Loucy (cell line): ENCODE data around the gene TTLL5.

Experiments used
- CTCF ChIP-seq: fragments of 200-600 bp; sonication (generic); conservative IDR thresholded peaks from 2 replicates; pipeline ENCODE4 v1.5.1; 2014; ENCODE audit warnings: mild to moderate bottlenecking, antibody characterized with exemption, low read length
- EZH2phosphoT487 ChIP-seq: fragments of 200-600 bp; IDR thresholded peaks from 2 replicates; pipeline ENCODE4 v1.6.1; 2018; ENCODE audit warnings: antibody characterized with exemption, mild to moderate bottlenecking, moderate library complexity, borderline replicate concordance

- TF ChIP-seq CTCF (no peak), EZH2phosphoT487 (no peak)
Observed at GRCh38 chr14:75960231-75960630, 299.2 kb downstream of the TTLL5 start.
